ENCODE data around the gene TBK1.

GRCh38 chr12:64440100-64440499 is 11.8 kb upstream of the TBK1 start:
- TF ChIP-seq CTCF (IDR thresholded peaks at IDR 0.05) (no peak), POLR2A (IDR thresholded peaks at IDR 0.05) (no peak)
